Measurements from ENCODE around the gene CTNND2.
"Not testable (repeated sequence)": the region's sequence is repeated elsewhere in the genome, so short reads cannot be mapped to it uniquely, and the experiment has no call there.

CTNND2 gene

DNA sequence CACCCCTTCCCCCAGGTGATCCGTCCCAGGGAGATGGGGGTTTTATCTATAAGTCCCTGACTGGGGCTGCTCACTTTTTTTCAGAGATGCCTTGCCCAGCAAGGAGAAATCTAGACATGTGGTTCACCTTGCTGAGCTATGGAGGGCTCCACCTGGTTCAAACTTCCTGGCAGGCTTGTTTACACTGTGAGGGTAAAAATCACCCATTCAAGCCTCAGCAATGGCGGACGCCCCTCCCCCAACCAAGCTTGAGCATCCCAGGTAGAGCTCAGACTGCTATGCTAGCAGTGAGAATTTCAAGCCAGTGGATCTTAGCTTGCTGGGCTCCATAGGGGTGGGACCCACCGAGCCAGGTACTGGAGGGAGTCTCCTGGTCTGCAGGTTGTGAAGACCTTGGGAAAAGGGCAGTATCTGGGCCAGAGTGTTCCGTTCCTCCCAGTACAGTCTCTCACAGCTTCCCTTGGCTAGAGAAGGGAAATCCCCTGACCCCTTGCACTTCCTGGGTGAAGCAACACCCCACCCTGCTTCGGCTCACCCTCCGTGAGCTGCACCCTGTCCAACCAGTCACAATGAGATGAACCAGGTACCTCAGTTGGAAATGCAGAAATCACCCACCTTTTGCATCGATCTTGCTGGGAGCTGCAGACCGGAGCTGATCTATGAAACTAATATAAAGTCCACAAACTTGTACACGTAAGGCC lies 231.7 kb downstream of the CTNND2 start:
- DNase-seq (ENCODE audit: low spot score): no peak

DNA sequence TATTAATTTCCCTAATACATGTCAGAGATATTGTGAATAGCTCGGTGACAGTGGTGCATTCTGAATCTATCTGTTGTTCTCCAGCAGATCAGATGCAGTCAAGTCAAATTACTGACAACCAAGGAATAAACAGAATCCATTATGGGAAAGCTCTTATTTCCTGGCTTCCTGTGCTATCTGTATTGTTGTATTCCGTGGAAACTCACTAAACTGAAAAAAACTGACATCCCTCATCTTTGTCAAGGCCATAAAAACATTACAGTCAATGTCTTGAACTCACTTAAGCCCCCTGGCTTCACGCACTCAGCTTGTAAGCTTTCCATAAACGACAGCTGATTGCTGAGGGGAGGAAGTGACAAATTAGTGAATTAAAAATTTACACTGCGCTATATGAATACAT lies 245.9 kb downstream of the CTNND2 start:
- no peak for DNase-seq (ENCODE audit: low spot score)

DNA sequence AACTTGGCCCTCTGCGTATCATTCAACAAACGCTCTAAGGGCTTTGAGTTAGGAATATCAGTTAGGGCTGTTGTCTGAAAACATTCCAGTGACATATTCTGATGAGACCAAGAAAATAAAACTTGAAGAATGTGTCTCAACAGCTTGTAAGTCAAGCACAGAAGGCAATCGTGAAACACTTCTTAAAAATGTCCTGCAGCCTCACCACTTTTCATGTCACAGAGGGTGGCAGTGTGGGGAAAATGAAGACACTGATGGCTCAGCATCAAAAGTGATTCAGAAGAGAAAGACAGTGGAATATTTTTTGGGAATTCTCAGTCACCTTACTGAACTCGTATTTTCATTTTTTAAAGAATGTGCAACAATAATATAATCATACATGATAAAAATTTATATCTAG lies 247.3 kb downstream of the CTNND2 start:
- DNase-seq (ENCODE audit: low spot score): no peak

DNA sequence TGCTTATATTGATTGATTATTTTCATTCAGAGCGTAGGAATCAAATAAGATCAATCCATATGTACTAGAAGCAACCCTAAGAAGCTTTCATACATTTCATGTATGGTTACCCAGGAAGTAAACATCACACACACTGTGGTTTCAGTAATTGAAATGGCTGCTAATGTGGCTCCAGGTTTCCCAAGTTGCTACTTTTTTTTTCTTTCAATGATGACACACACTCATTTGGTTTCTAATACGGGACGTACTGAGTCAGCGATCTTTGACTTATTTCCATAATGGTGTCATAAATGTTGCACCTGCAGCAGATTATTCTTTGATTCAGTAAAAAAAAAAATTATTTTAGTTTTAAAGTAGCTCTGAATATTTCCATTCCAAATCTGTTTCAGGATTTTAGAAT lies 248.6 kb downstream of the CTNND2 start:
- DNase-seq (ENCODE audit: low spot score): no peak

DNA sequence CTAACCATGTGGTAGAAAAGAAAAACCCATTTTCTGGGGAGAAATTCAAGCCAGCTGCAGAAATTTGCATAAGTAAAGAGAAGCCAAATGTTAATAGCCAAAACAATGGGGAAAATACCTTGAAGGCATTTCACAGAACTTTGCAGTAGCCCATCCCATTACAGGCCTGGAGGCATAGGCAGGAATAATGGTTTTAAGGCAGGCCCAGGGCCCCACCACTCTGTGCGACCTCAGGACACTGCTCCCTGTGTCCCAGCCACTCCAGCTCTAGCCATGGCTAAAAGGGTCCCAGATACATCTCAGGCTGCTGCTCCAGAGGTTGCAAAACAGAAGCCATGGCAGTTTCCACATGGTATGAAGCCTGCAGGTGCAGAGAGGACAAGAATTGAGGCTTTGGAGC lies 253.3 kb downstream of the CTNND2 start:
- no peak for DNase-seq (ENCODE audit: low spot score)

DNA sequence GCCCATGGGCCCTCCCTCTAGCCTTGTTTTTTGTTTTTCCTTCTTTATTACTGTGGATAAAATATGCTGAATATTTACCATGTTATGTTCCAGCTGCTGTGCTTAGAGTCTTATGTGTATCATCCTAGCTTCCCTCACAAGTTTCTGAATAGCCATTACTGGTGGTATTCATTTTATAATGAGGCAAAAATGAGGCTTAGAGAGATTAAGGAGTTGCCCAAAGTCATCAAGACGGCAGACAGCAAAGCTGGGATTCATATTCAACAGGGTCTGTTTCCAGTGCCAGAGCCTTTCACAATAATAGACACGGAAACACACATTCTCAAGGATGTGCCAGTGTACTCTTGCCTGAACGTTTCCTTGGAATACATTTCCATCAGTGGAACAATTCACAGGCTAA lies 258.1 kb downstream of the CTNND2 start:
- DNase-seq (ENCODE audit: low spot score): no peak

DNA sequence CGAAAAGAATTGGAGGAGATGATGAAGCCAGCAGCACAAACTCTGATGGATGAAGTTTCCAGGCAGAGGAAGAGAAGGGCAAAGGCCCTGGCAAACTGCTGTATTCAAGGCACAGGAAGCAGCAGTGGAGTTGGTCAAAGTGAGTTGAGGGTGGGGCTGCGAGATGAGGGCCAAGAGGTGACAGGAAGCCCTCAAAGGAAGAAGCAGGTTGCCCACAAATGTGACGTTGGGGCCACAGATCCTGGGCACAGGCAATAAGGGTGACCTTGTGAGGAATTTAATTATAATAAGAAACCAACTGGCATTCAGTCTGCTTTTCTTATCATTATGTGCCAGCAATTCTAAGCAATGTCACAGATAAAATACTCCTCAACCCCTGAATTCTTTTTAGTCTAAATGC lies 261.8 kb downstream of the CTNND2 start:
- no peak for DNase-seq (ENCODE audit: low spot score)

DNA sequence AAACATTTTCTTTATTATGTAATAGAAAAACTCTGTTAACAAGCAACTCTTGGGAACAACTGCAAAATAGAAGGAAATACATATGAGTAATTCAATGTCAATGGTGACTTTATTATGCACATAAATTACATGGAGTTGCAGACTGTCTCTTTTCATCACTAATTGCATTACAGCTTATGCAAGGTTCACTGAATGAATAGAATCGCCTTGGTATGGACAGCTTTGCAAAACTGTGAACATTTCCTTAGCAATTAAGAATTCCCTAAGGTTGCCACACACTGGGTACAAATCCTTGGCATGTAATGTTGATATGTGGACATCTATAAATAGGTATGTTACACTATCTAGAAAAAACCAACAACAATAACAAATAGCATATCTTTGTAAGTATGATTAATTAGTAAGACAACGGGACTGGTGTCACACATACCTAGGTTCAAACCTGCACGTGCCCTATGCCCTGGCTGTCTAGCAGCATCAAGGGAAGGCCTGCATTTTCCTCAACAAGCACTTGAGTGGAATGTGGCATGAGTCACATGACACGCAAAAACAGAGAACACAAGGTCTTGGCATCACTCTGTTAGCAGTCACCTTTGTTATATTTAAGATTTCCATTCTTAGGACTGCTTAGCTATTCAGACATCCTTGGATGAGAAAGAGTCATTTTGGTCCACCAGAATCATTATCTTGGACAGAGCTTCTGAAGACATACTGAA lies 263.9 kb downstream of the CTNND2 start:
- DNase-seq (ENCODE audit: low spot score): no peak

DNA sequence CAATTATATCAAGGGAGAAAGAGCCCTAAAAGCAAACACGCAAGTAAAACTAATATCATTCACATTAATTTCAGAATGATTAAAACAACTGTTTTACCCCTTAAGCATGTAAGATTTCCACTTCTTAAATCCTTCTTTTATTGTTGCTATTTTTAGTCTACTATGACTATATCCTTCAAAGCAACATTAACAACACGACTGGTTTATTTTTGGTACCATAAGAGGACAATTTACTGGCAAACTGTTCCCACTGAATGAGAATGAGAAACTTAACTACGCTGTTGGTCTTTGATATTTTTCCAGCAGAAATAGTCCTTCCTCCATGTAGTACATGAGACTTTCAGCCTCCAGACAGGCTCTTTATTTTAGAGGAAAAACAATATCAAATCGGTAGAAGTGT lies 281.5 kb downstream of the CTNND2 start:
- no peak for DNase-seq (ENCODE audit: low spot score)

DNA sequence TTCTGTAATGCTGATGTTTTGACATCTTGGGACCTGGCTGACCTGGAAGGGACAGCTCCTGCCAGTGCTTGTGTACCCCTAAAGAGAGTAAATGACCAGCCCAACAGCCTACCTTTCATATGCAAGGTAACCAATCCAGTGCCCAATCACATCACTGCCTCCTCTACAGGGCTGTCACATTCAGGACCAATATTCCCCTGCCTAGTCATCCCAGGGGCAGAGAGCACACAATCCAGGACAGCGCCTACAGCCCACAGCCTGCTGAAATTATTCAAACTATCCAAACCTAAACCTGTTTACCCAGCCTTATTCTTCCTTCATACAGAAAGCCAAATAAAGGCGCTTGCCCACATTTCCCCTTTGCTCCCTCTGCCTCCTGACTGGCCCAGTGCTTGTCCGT lies 284.1 kb downstream of the CTNND2 start:
- DNase-seq (ENCODE audit: low spot score): no peak

DNA sequence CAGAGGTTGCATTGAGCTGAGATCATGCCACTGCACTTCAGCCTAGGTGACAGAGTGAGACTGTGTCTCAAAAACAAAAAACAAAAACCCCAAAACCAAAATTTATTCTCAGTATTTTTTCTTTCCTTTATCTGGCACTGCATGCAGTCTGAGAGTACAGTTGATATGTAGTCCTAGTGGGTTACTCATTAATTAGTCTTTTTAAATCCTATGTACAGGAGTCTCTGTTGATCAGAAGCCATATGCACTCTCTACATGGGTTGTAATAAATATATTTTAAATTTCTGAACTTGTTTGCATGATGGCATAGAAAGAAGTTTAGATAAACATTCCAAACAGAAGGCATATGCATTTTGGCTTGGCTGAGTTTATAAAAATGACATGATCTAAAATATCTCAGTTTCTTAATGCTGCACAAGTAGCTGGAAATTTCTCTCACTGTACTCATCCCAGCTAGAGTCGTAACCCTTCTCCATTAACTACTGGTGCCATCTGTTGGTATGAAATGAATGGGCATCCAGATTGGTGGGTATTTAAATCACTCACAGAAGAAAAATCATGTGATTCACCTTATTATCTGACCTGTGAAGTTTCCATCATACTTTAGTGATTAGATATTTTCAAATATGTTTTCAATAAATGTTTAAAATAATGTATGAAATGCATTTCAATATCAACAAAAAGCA lies 284.8 kb downstream of the CTNND2 start:
- no peak for DNase-seq (ENCODE audit: low spot score)

DNA sequence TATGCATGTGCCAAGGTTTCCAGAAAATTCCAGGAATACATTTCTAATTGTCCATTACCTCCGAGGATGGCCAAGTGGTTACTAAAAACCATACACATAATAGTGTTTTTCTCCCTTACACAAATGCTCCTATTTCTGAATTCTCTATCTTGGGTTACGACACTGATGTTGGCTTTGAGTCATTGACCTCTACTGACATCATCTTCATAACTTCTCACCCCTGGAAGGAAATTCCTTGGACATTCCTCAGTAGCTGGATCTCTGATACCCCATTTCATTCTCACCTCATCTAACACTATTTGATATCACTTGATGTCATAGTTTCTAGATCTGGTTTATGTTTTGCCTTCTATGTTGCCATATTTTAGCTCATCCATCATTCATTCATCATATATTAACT lies 287.2 kb downstream of the CTNND2 start:
- DNase-seq (ENCODE audit: low spot score): no peak

DNA sequence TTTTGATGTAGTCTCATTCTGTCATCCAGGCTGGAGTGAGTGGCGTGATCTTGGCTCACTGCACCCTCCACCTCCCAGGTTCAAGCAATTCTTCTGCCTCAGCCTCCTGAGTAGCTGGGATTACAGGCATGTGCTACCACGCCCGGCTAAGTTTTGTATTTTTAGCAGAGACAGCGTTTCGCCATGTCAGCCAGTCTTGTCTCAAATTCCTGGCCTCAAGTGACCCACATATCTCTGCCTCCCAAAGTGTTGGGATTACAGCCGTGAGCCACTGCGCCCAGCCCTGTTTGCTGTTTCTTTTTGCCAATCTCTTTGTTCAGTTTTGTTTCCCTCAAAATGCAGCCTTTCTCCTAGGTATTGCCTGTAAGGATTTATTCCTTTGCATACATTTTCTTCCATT lies 287.6 kb downstream of the CTNND2 start:
- DNase-seq (ENCODE audit: low spot score): not testable (repeated sequence)

DNA sequence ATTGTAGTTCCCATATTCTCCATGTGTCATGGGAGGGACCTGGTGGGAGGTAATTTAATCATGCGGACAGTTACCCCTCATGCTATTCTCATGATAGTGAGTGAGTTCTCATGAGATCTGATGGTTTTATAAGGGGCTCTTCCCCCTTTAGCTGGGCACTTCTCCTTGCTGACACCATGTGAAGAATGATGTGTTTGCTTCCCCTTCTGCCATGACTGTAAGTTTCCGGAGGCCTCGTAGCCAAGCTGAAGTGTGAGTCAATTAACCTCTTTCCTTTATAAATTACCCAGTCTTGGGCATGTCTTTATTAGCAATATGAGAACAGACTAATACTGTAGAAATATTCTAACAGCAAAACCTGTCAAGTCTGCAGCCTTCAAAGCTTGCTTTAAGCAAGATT lies 293.2 kb downstream of the CTNND2 start:
- DNase-seq (ENCODE audit: low spot score): no peak

DNA sequence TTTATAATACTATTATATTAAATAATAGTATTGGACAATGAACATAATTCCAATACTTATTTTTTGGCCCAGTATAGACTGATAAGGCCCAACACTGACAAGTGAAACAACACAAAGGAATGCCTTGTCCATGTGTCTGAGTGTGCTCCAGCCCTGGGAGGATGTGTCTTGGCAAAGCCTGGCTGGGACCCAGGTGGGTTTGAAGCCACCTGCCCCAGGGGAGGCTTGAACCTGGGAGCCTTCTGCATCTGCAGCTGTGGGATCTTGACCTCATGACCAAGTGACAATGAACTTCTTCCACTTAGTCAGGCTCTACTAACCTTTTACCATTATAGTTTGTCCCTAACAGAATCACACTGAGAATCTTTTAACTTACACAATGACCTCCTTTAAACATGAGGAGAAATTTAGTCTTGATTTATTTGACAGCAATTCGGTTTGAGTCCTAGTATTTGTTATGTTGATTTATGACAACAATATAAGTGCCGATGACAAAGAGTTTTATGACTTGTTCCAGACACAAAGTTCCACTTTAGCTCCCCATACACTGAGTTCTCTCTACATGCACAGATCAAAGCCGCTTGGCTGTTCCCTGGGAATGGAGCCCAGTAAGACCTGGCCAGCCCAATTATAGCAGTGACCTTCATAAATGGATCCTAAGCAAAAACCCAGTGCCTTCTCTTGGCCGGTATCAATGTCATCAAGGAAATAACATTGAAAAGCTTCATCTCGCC lies 294.5 kb downstream of the CTNND2 start:
- no peak for DNase-seq (ENCODE audit: low spot score)

DNA sequence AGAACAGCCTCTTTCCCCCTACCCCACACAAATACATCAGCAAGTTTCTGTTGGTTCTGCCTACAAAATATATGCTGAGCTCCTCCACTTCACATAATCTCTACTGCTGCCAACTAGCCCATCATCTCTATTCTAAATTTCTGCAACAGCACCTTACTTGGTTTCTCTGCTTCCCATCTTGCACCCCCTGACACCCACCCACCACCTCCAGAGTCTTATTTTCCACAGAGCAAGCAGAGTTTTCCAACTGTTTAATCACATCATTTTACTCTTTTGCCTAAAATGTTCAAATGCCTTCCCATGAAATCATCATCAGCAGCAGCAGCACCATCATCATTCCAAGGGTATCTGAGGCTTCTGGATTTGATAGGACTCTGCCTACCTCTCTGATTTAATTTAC lies 295.7 kb downstream of the CTNND2 start:
- DNase-seq (ENCODE audit: low spot score): no peak

DNA sequence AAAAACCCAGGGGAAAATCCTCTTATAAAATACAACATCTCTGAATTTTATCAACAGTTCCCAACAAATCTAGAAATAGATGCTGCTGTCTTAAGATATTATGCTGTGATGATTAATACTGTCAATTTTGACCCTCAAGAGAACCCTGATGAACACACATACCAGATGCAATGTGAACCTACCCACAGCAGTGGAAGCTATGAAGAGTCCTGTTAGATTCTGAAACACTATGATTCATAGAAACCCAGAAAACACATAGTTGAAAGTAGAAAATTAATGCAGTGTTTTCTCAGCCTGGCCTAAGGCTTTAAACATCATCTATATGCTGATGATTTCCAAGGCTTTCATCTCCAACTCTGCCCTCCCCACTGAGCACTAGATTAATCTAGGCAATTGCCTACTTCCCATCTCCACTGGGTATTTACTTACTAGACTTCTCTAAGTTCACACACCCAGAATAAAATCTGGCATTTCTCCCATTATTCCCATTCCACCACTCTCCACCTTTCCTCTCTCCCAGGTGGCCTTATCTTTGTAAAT lies 296.2 kb downstream of the CTNND2 start:
- DNase-seq (ENCODE audit: low spot score): no peak

DNA sequence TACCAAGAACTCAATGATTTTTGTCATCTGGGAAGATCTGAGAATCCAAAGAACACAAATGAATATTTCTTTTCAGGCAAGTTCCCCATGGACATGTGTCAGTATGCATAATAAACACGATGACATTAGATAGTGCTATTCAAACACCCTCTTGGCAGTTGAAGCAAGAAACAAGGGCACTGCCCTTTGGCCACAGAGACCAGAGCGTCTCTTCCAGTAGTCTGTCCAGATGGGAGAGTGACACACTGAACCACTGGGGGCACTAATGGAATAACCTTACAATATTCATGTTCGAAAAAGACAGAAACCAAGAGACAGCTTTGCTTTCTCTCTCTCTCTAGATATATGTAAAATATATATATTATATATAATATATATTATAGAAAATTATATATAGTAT lies 301.9 kb downstream of the CTNND2 start:
- DNase-seq (ENCODE audit: low spot score): peak; percentile 34

DNA sequence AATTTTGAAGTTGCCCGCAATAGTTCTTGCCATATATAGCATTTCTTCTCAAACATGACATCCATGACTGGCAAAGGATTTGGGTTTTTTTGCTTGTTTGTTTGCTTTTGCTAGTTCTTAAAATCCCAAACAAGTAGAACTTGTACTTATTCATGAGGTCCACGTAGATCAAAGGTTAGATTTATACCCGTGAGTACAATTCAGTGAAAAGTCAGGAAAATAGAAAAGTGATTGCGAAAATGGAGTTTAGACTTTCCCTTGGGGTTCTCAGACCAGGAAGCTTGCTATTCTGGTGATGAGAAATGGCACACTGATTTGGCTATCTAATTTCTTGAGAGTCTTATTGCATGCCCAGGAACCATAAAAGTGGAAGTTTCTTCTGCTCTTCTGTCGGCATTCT lies 304.7 kb downstream of the CTNND2 start:
- no peak for DNase-seq (ENCODE audit: low spot score)

DNA sequence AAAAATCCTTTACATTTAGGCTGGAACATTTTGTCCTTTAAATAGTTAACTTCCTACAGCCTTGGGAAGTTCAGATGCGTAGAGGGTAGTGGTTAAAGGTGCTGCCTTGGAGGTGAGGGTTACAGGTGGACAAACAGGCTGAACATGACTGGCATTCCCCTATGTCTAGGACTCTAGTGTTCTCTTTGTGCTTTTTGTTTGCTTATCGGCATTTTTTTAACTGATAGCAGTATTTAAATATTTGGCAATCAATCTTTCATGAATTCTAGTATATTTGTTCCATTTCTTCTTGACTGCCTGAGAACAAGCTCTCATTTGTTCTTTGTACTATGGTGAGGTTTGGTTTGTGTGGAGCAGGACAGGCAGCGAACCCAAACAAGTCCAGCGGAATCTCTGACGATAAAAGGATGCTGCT lies 307.6 kb downstream of the CTNND2 start:
- no peak for DNase-seq (ENCODE audit: low spot score)

DNA sequence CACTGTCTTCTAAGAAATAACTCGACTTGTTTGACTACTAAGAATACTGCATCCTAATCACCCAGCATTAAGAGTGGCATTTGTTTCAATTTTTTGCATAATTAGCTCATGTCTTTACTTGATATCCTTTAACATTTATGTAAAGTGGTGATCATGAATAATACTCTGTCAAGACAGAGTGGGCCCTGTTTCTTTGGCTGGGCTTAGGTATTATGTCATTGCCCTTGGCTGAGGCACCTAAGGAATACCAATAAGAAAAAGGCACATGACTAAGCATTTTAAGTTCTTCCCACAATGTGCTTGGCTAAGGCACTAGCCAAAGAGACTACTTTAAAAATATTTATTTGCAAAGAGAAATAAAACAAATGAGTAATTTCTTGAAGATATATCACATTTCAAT lies 308.1 kb downstream of the CTNND2 start:
- DNase-seq (ENCODE audit: low spot score): no peak

DNA sequence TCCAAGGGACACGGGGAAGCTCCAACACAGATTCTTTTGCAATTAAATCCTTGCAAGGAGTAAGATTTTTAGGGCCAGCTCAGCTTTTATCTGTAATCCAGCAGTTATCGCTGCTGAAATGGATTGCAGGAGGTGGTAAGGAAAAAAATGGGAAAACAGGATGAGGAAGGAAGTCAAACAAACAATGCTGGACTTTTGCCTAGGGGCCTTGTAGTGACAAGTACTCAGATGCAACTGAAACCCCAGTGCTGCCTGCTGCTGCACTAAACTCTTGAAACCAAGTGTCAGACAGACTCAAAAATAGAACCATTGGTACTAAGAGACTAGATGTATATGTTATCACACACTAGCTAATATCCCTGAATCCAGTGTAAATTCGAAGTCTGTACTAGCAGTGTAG lies 309.2 kb downstream of the CTNND2 start:
- peak; percentile 12 for DNase-seq (ENCODE audit: low spot score)

Measured in SK-N-DZ (cell line).